HG03280 (cell line): ENCODE measurements around the gene CLEC4M.
"Not testable (repeated sequence)": the region's sequence is repeated elsewhere in the genome, so short reads cannot be mapped to it uniquely, and the experiment has no call there.

Experiments used
- ATAC-seq: cut with Tn5 transposase; IDR thresholded peaks from one replicate; pipeline ENCODE4 v1.9.1; 2021; ENCODE audit warnings: mild to moderate bottlenecking, moderate library complexity; ENCODE audit not compliant: unreplicated experiment

CLEC4M gene

DNA sequence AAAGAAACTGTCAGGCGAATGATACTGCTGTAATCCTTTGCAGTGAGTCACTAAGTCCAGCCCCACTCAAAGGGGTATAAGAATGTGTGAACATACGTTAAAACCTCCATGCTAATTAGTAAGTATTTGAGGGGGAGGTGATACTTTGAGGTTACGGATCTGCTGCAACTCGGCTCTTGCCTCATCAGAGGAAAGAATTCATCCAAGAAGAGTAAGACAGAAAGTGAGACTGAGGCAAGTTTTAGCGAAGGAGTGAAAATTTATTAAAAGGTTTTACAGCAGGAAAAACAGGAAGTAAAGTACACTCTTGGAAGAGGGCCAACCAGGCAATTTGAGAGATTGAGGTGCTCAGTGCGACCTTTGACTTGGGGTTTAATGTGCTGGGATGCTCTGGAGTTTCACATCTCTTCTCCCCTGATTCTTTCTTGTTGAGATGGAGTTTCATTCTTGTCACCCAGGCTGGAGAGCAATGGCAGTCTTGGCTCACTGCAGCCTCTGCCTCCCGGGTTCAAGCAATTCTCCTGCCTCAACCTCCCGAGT lies 9.8 kb downstream of the CLEC4M start:
- no peak for ATAC-seq

- no peak for ATAC-seq
These were observed 10.8 kb downstream of the CLEC4M start for GRCh38 chr19:7773841-7774240.

DNA sequence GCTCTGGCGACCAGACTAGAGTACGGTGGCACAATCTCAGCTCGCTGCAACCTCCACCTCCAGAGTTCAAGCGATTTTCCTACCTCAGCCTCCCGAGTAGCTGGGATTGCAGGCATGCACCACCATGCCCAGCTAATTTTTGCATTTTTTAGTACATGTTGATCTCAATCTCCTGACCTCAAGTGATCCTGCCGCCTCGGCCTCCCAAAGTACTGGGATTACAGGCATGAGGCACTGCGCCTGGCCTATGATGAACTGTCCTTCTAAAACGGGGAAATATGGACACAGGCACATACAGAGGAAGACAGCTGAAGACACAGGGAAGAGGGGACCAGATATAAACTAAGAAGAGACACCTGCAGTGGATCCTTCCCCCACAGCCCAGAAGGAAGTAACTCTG lies 12.7 kb downstream of the CLEC4M start:
- no peak for ATAC-seq

- no peak for ATAC-seq
These were observed 15.0 kb downstream of the CLEC4M start for GRCh38 chr19:7778081-7778480.

- no peak for ATAC-seq
These were observed 16.8 kb downstream of the CLEC4M start for GRCh38 chr19:7779631-7780486.

DNA sequence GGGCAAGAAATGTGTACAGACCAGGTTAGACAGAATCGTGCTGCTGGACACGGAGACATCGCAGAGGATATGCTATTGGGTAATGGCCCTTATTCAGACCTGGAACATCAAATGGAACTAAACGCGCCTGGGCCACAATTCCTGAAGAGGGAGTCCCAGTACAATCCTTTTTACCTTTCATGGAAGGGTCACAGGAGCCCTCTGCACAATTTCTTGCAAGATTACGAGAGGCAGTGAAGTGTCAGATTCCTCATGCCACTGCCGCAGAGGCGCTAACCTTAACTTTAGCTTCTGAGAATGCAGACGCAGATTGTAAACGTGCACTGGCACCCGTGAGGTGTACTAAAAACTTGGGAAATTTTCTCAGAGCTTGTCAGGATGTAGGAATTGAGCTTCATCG lies 18.1 kb downstream of the CLEC4M start:
- ATAC-seq = no peak

GRCh38 chr19:7783991-7784423 lies 21.0 kb downstream of the CLEC4M start:
- no peak for ATAC-seq

- ATAC-seq = no peak
These were observed 21.8 kb downstream of the CLEC4M start for GRCh38 chr19:7784856-7785255.

- no peak for ATAC-seq
These were observed 24.1 kb downstream of the CLEC4M start for GRCh38 chr19:7787141-7787540.

GRCh38 chr19:7787602-7788177 lies 24.6 kb downstream of the CLEC4M start:
- ATAC-seq = no peak

GRCh38 chr19:7788178-7788932 lies 25.3 kb downstream of the CLEC4M start:
- ATAC-seq = no peak

- ATAC-seq = no peak
These were observed 25.9 kb downstream of the CLEC4M start for GRCh38 chr19:7788933-7789323.

GRCh38 chr19:7789447-7789846 lies 26.4 kb downstream of the CLEC4M start:
- ATAC-seq = no peak

DNA sequence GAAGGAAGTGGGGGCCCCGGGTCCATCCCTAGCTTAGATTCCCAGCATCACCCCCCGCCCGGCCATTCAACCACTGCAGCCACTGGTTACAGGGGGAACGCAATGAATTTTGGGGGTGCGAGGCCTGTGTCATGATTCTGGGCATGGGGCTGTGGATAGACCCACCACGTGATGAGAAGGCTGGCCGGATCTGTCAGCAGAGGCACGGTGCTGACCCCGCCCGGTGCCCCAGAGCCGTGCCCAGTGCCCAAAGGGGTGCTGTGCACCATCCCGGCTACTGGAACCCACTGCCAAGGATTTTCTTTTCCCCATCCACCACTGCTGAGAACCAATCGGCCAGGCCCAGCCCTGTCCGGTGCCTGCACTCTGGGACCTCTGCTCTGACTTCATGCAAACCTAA lies 27.4 kb downstream of the CLEC4M start:
- ATAC-seq = no peak

- no peak for ATAC-seq
These were observed 29.2 kb downstream of the CLEC4M start for GRCh38 chr19:7792281-7792680.

DNA sequence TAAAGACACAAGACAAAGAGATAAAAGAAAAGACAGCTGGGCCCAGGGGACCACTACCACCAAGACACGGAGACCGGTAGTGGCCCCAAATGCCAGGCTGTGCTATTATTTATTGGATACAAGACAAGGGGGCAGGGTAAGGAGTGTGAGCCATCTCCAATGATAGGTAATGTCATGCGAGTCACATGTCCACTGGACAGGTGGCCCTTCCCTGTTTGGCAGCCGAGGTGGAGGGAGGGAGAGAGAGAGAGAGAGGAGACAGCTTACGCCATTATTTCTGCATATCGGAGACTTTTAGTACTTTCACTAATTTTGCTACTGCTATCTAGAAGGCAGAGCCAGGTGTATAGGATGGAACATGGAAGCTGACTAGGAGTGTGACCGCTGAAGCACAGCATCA lies 29.7 kb downstream of the CLEC4M start:
- ATAC-seq = not testable (repeated sequence)

DNA sequence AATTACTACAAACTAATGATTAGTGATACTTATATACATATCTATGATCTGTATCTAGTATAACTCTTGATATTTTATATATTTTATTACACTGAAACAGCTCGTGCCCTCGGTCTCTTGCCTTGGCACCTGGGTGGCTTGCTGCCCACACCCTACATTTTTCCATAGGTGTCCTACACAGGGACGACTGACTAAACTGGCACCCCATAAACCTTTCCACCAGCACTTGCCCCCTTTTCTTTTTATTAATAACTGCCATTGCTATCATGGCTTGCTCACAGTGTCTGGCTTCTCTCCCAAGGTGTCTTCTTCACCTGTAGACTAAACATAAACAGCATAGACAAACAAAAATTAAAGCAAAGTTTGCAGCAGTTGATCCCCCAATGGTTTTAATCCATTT lies 30.4 kb downstream of the CLEC4M start:
- no peak for ATAC-seq

GRCh38 chr19:7795555-7796161 lies 32.6 kb downstream of the CLEC4M start:
- no peak for ATAC-seq

DNA sequence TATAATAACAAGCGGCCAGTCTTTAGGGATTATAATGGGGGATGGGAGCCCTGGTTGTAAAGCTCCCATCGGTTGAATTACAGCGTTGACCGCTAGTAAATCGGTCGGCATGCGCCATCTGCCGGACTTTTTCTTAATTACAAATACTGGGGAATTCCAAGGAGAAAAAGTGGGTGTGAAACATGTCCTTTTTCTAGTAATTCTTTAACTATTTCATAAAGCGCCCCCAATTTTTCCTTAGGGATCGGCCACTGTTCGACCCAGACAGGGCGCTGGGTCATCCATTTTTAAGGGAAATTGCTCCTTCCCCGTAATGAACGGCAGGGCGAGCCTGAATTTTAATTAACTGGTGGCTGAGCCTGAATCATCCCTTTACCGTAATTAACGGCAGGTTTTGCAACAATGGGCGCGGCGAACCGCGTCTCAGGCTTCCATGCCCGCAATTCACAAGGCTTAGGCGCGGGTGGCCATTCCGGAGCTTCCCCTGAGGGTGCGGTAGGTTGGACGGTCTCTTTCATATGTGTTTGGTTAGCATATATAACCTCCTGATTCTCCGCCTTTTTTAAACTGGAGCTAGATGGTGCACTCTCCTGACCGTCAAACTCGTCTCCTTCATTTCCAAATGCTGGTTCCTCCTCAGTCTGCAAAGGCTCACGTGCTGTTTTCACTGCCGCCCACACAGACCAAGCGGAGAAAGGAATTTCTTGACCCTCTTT lies 36.8 kb downstream of the CLEC4M start:
- no peak for ATAC-seq

DNA sequence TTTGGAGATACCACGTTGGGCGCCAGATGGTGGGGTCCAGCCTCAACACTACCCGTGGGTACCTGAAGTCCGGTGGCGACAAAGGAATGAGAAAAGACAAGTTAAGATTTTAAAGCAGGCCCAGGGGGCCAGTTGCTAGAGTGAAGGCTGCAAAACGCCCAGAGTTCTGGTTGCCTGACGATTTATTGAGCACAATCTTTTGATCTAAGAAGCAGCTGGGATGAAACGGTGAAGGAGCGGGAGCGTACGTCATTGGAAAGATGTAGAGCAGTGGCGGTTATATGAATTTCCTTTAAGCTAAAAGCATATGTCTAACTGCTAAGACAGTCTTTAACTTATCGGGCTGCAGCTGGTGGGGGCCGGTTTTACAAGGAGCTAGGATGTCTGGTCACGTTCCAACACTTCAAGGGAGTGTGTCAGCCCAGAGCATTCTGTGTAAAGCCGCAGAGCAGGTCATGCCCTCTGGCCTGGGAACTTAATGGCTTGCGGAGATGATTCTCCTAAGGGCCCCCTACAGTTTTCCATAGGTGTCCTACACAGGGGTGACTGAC lies 38.1 kb downstream of the CLEC4M start:
- ATAC-seq = no peak
